HG02981 (cell line): Measurements from ENCODE around the gene FBXL14.

Source experiments
- ATAC-seq: cut with Tn5 transposase; IDR thresholded peaks from one replicate; pipeline ENCODE4 v1.9.1; 2021; ENCODE audit warnings: mild to moderate bottlenecking, moderate library complexity; ENCODE audit not compliant: unreplicated experiment

The FBXL14 gene

GRCh38 chr12:1595026-1595561 is 713 bp upstream of the FBXL14 start:
- ATAC-seq = no peak

- ATAC-seq = no peak
Observed at GRCh38 chr12:1594006-1594260, 448 bp downstream of the FBXL14 start.

- ATAC-seq = peak; percentile 22
Observed at GRCh38 chr12:1593174-1594005, 991 bp downstream of the FBXL14 start.

GRCh38 chr12:1592444-1593173 is 1.8 kb downstream of the FBXL14 start:
- ATAC-seq = no peak

- ATAC-seq = no peak
Observed at GRCh38 chr12:1591543-1591942, 2.8 kb downstream of the FBXL14 start.

- ATAC-seq = no peak
Observed at GRCh38 chr12:1591034-1591433, 3.3 kb downstream of the FBXL14 start.

- ATAC-seq = no peak
Observed at GRCh38 chr12:1590221-1590979, 4.0 kb downstream of the FBXL14 start.

- ATAC-seq = no peak
Observed at GRCh38 chr12:1588575-1588947, 5.8 kb downstream of the FBXL14 start.

- no peak for ATAC-seq
Observed at GRCh38 chr12:1587927-1588574, 6.3 kb downstream of the FBXL14 start.

GRCh38 chr12:1584326-1584725 is 10.1 kb downstream of the FBXL14 start:
- ATAC-seq = no peak

- ATAC-seq = peak; percentile 57
Observed at GRCh38 chr12:1583421-1584078, 10.8 kb downstream of the FBXL14 start.

GRCh38 chr12:1582709-1583050 is 11.7 kb downstream of the FBXL14 start:
- ATAC-seq = no peak

GRCh38 chr12:1581973-1582708 is 12.2 kb downstream of the FBXL14 start:
- no peak for ATAC-seq

GRCh38 chr12:1580526-1580925 is 13.9 kb downstream of the FBXL14 start:
- no peak for ATAC-seq

GRCh38 chr12:1579651-1580435 is 14.5 kb downstream of the FBXL14 start:
- ATAC-seq = no peak

- ATAC-seq = no peak
Observed at GRCh38 chr12:1576410-1577241, 17.8 kb downstream of the FBXL14 start.

GRCh38 chr12:1575408-1576401 is 18.7 kb downstream of the FBXL14 start:
- ATAC-seq = no peak
